DOHH2 (cell line): ENCODE data around the gene OR10A5.

Experiments
- H3F3A ChIP-seq: fragments of 200-600 bp; sonication (generic), shearing (Covaris generic); 2 replicates; pipeline ENCODE4 v1.6.0; 2016; ENCODE audit warnings: antibody characterized with exemption, mild to moderate bottlenecking; ENCODE audit not compliant: control insufficient read depth, insufficient read depth
- H3K27ac ChIP-seq: fragments of 200-600 bp; sonication (generic); 2 replicates; pipeline ENCODE4 v1.5.1; 2014; ENCODE audit warnings: low read depth, mild to moderate bottlenecking, low read length, moderate library complexity
- H3K27me3 ChIP-seq: fragments of 200-600 bp; sonication (generic); 2 replicates; pipeline ENCODE4 v1.6.1; 2014; ENCODE audit warnings: mild to moderate bottlenecking, low read length, mixed read lengths; ENCODE audit not compliant: control insufficient read depth
- H3K36me3 ChIP-seq: fragments of 200-600 bp; sonication (generic); 2 replicates; pipeline ENCODE4 v1.6.1; 2014; ENCODE audit warnings: mild to moderate bottlenecking, low read length, moderate library complexity, mixed read lengths; ENCODE audit not compliant: control insufficient read depth
- H3K4me1 ChIP-seq: fragments of 200-600 bp; sonication (generic); 2 replicates; pipeline ENCODE4 v1.6.1; 2014; ENCODE audit warnings: mild to moderate bottlenecking, low read length, mixed read lengths; ENCODE audit not compliant: control insufficient read depth
- H3K4me2 ChIP-seq: fragments of 200-600 bp; sonication (generic); 2 replicates; pipeline ENCODE4 v1.6.0; 2014; ENCODE audit warnings: mild to moderate bottlenecking, low read length, moderate library complexity
- H3K4me3 ChIP-seq: fragments of 200-600 bp; sonication (generic); 2 replicates; pipeline ENCODE4 v1.5.1; 2014; ENCODE audit warnings: mild to moderate bottlenecking, low read length, mixed read lengths
- H3K79me2 ChIP-seq: fragments of 200-600 bp; sonication (generic); 2 replicates; pipeline ENCODE4 v1.6.1; 2014; ENCODE audit warnings: mild to moderate bottlenecking, low read length, mixed read lengths; ENCODE audit not compliant: control insufficient read depth
- H3K9me2 ChIP-seq: fragments of 200-600 bp; sonication (generic); replicated peaks from 2 replicates; pipeline ENCODE4 v1.6.1; 2014; ENCODE audit warnings: mild to moderate bottlenecking, low read length, mixed read lengths; ENCODE audit not compliant: control insufficient read depth
- H3K9me3 ChIP-seq: fragments of 200-600 bp; sonication (generic); 2 replicates; pipeline ENCODE4 v1.6.1; 2014; ENCODE audit warnings: antibody characterized with exemption, low read length, mixed read lengths; ENCODE audit not compliant: control insufficient read depth, insufficient read depth
- H4K20me1 ChIP-seq: fragments of 200-600 bp; sonication (generic); 2 replicates; pipeline ENCODE4 v1.6.0; 2014; ENCODE audit warnings: low read depth, mild to moderate bottlenecking, antibody characterized with exemption, low read length, moderate library complexity; ENCODE audit not compliant: control insufficient read depth, insufficient read depth
- CTCF ChIP-seq: fragments of 200-600 bp; sonication (generic); IDR thresholded peaks from one replicate; pipeline ENCODE4 v1.5.1; 2014; ENCODE audit warnings: antibody characterized with exemption, mild to moderate bottlenecking, low read depth, low read length; ENCODE audit not compliant: poor library complexity, severe bottlenecking
- EZH2phosphoT487 ChIP-seq: fragments of 200-600 bp; sonication (generic); IDR thresholded peaks from 2 replicates; pipeline ENCODE4 v1.6.1; 2017; ENCODE audit warnings: borderline replicate concordance, mild to moderate bottlenecking, antibody characterized with exemption, low read length, moderate library complexity, mixed read lengths

The OR10A5 gene

GRCh38 chr11:6856871-6857270 lies 11.4 kb downstream of the OR10A5 start:
- Histone ChIP-seq H3K79me2 (no peaks in the 10 kb centered on the region), H3K9me2 (no peaks in the 10 kb centered on the region), H3F3A (no peaks in the 10 kb centered on the region), H3K27me3 (no peaks in the 10 kb centered on the region), H3K36me3 (no peaks in the 10 kb centered on the region), H3K27ac (no peak overlapping the region), H4K20me1 (no peaks in the 10 kb centered on the region), H3K4me2 (no peak overlapping the region), H3K9me3 (no peaks in the 10 kb centered on the region), H3K4me3 (no peak overlapping the region), H3K4me1 (no peaks in the 10 kb centered on the region)
- TF ChIP-seq EZH2phosphoT487 (no peak), CTCF (no peak)

- Histone ChIP-seq H3K79me2 (no peaks in the 10 kb centered on the region), H3F3A (no peaks in the 10 kb centered on the region), H3K9me3 (no peaks in the 10 kb centered on the region), H3K4me1 (no peaks in the 10 kb centered on the region), H3K36me3 (no peaks in the 10 kb centered on the region), H3K27ac (no peak within 1 kb of the TSS), H3K9me2 (no peaks in the 10 kb centered on the region), H4K20me1 (no peaks in the 10 kb centered on the region), H3K27me3 (no peaks in the 10 kb centered on the region), H3K4me3 (no peak within 1 kb of the TSS), H3K4me2 (no peak within 1 kb of the TSS)
- TF ChIP-seq CTCF, result no peak
- TF ChIP-seq EZH2phosphoT487, result no peak
These were observed 17.5 kb downstream of the OR10A5 start, which contains the start of gene OR10A2 for GRCh38 chr11:6862961-6863360. OR10A2 (plus strand) TSS chr11:6863057; CDS start chr11:6869755, 6,698 bp downstream.

GRCh38 chr11:6864438-6864837 lies 19.0 kb downstream of the OR10A5 start:
- no peak for TF ChIP-seq EZH2phosphoT487
- no peak for TF ChIP-seq CTCF
- Histone ChIP-seq H3K79me2 (no peaks in the 10 kb centered on the region), H3K27me3 (no peaks in the 10 kb centered on the region), H3K27ac (no peak overlapping the region), H3K9me2 (no peaks in the 10 kb centered on the region), H3K4me1 (no peaks in the 10 kb centered on the region), H3K4me3 (no peak overlapping the region), H3K36me3 (no peaks in the 10 kb centered on the region), H4K20me1 (no peaks in the 10 kb centered on the region), H3K4me2 (no peak overlapping the region), H3K9me3 (no peaks in the 10 kb centered on the region), H3F3A (no peaks in the 10 kb centered on the region)
